Erythroblast (primary cell): ENCODE measurements around the gene SLC25A47.
"Not testable (repeated sequence)": the region's sequence is repeated elsewhere in the genome, so short reads cannot be mapped to it uniquely, and the experiment has no call there.

ENCODE experiments used
- DNase-seq, 2 experiments: peaks; one replicate each; lab custom pipeline; 2025; lab: John Stamatoyannopoulos, UW
- GATA1 ChIP-seq: IDR thresholded peaks from 2 replicates; pipeline ENCODE4 v1.6.1; 2011; ENCODE audit warnings: low read depth, mild to moderate bottlenecking, control low read depth, low read length, moderate library complexity
- POLR2A ChIP-seq: IDR thresholded peaks from 2 replicates; pipeline ENCODE4 v1.6.1; 2011; ENCODE audit warnings: mild to moderate bottlenecking, low read length

SLC25A47 gene

GRCh38 chr14:100323121-100323941 lies at the start of gene SLC25A47:
TSS of gene SLC25A47 (plus strand) at chr14:100323339. CDS start at chr14:100323415, 76 bp downstream.
- TF ChIP-seq GATA1 (no peak), POLR2A (no peak)

GRCh38 chr14:100274250-100274649 lies 48.9 kb upstream of the SLC25A47 start:
- DNase-seq = no peak
- no peak for TF ChIP-seq POLR2A
- no peak for TF ChIP-seq GATA1

More at GRCh38 chr14:100323121-100323941, at the start of gene SLC25A47:
- DNase-seq = no peak

GRCh38 chr14:100275214-100275613 lies 47.9 kb upstream of the SLC25A47 start:
- DNase-seq = no peak
- no peak for TF ChIP-seq POLR2A
- TF ChIP-seq GATA1 = no peak

- TF ChIP-seq POLR2A (no peak), GATA1 (no peak)
- no peak for DNase-seq
Observed at GRCh38 chr14:100278702-100279101, 44.4 kb upstream of the SLC25A47 start.

GRCh38 chr14:100279133-100279532 lies 44.0 kb upstream of the SLC25A47 start:
- no peak for DNase-seq
- TF ChIP-seq POLR2A (no peak), GATA1 (no peak)

GRCh38 chr14:100279563-100279962 lies 43.6 kb upstream of the SLC25A47 start:
- no peak for TF ChIP-seq POLR2A
- DNase-seq = no peak

GRCh38 chr14:100281286-100282082 lies 41.7 kb upstream of the SLC25A47 start:
- TF ChIP-seq POLR2A = no peak
- TF ChIP-seq GATA1 = no peak
- DNase-seq = no peak

GRCh38 chr14:100282083-100282350 lies 41.1 kb upstream of the SLC25A47 start:
- DNase-seq = no peak
- TF ChIP-seq GATA1 = no peak
- no peak for TF ChIP-seq POLR2A

GRCh38 chr14:100282766-100283419 lies 40.2 kb upstream of the SLC25A47 start:
- TF ChIP-seq GATA1 (no peak), POLR2A (no peak)
- DNase-seq = no peak

- DNase-seq = not testable (repeated sequence)
Observed at GRCh38 chr14:100283436-100283835, 39.7 kb upstream of the SLC25A47 start.

- TF ChIP-seq POLR2A (no peak), GATA1 (no peak)
- no peak for DNase-seq
Observed at GRCh38 chr14:100283984-100284881, 38.9 kb upstream of the SLC25A47 start.

GRCh38 chr14:100285021-100285912 lies 37.9 kb upstream of the SLC25A47 start:
- peak; percentile 90 to 93 for DNase-seq
- TF ChIP-seq GATA1 = no peak
- peak; percentile 47 for TF ChIP-seq POLR2A
